Neural progenitor cell (in vitro differentiated cells): ENCODE results near the gene SMARCD3. TPM values are rescaled to one million over a fixed set of nuclear protein-coding genes. Genes with fewer than 3 reads are reported as not detected.

Experiments
- DNase-seq: peaks from one replicate; pipeline ENCODE4 v3.0.0-alpha.2; 2016; ENCODE audit warnings: low spot score
- H2AFZ ChIP-seq: fragments of 200-600 bp; sonication (generic); replicated peaks from 2 replicates; pipeline ENCODE4 v1.6.1; 2016; ENCODE audit warnings: antibody characterized with exemption
- H3F3A ChIP-seq: fragments of 200-600 bp; sonication (generic); 2 replicates; pipeline ENCODE4 v1.6.1; 2016; ENCODE audit warnings: antibody characterized with exemption, low read depth
- H3K27ac ChIP-seq: fragments of 200-600 bp; sonication (generic); 2 replicates; pipeline ENCODE4 v1.5.1; 2016; ENCODE audit warnings: mild to moderate bottlenecking
- H3K27me3 ChIP-seq: fragments of 200-600 bp; sonication (generic); 2 replicates; pipeline ENCODE4 v1.6.1; 2016; ENCODE audit warnings: mild to moderate bottlenecking, moderate library complexity
- H3K36me3 ChIP-seq: fragments of 200-600 bp; sonication (generic); 2 replicates; pipeline ENCODE4 v1.5.1; 2016
- H3K4me1 ChIP-seq: fragments of 200-600 bp; sonication (generic); 2 replicates; pipeline ENCODE4 v1.6.1; 2016; ENCODE audit warnings: mixed run types
- H3K4me2 ChIP-seq: fragments of 200-600 bp; sonication (generic); 2 replicates; pipeline ENCODE4 v1.6.1; 2016
- H3K4me3 ChIP-seq: fragments of 200-600 bp; sonication (generic); 2 replicates; pipeline ENCODE4 v1.5.1; 2016
- H3K79me2 ChIP-seq: fragments of 200-600 bp; sonication (generic); 2 replicates; pipeline ENCODE4 v1.6.1; 2016; ENCODE audit warnings: low read depth
- H3K9ac ChIP-seq: fragments of 200-600 bp; sonication (generic); 2 replicates; pipeline ENCODE4 v1.6.1; 2016
- H3K9me3 ChIP-seq: fragments of 200-600 bp; sonication (generic); 2 replicates; pipeline ENCODE4 v1.5.1; 2016; ENCODE audit warnings: low read depth
- H4K20me1 ChIP-seq: fragments of 200-600 bp; sonication (generic); 2 replicates; pipeline ENCODE4 v1.6.1; 2016; ENCODE audit warnings: low read depth
- H3K27ac Mint-ChIP-seq: 3 replicates; pipeline ENCODE4 v1.8.0; 2021; ENCODE audit warnings: mixed read lengths
- H3K27me3 Mint-ChIP-seq: 2 replicates; pipeline ENCODE4 v1.8.0; 2022; ENCODE audit warnings: low read depth, mild to moderate bottlenecking, inconsistent platforms, moderate library complexity, mixed read lengths; ENCODE audit not compliant: insufficient read depth
- H3K36me3 Mint-ChIP-seq: 3 replicates; pipeline ENCODE4 v1.8.0; 2021; ENCODE audit warnings: mixed read lengths
- H3K4me1 Mint-ChIP-seq: 3 replicates; pipeline ENCODE4 v1.8.0; 2021; ENCODE audit warnings: mixed read lengths
- H3K4me3 Mint-ChIP-seq: 3 replicates; pipeline ENCODE4 v1.8.0; 2021; ENCODE audit warnings: mild to moderate bottlenecking, moderate library complexity, mixed read lengths
- H3K9me3 Mint-ChIP-seq: 3 replicates; pipeline ENCODE4 v1.8.0; 2020; ENCODE audit warnings: mixed read lengths
- CTCF ChIP-seq: fragments of 200-600 bp; sonication (generic); IDR thresholded peaks from 2 replicates; pipeline ENCODE4 v1.5.1; 2017; ENCODE audit warnings: antibody characterized with exemption, mild to moderate bottlenecking
- EZH2 ChIP-seq: fragments of 200-600 bp; sonication (generic); IDR thresholded peaks from 2 replicates; pipeline ENCODE4 v1.6.1; 2017; ENCODE audit warnings: antibody characterized with exemption, mild to moderate bottlenecking, moderate library complexity
- EZH2phosphoT487 ChIP-seq: fragments of 200-600 bp; sonication (generic); IDR thresholded peaks from 2 replicates; pipeline ENCODE4 v1.6.1; 2017; ENCODE audit warnings: antibody characterized with exemption
- total RNA-seq: library from RNA; depleted of rRNA; stranded (reverse); fragments of >200 nt; gene quantifications from 2 replicates; pipeline ENCODE4 v1.2.3, GENCODE V29; 2015; ENCODE audit warnings: low replicate concordance

The SMARCD3 gene
- total RNA-seq, 1 donor from 2014 or later: 11.0 TPM

- Mint-ChIP-seq H3K4me3 (peak overlapping the region; percentile 86), H3K4me1 (peaks cover 65% of the 10 kb centered on the region), H3K9me3 (no peaks in the 10 kb centered on the region), H3K36me3 (no peaks in the 10 kb centered on the region), H3K27ac (peak overlapping the region; percentile 97), H3K27me3 (peaks cover 19% of the 10 kb centered on the region)
- peak overlapping the region; percentile 51 for H3K9ac ChIP-seq
- H3K27ac ChIP-seq: no peak overlapping the region
- peak overlapping the region; percentile 90 for H3K4me3 ChIP-seq
- no peaks in the 10 kb centered on the region for H3K36me3 ChIP-seq
- H4K20me1 ChIP-seq: peaks cover 9% of the 10 kb centered on the region
- peak overlapping the region; percentile 97 for H2AFZ ChIP-seq
- peak overlapping the region; percentile 99 for H3K4me2 ChIP-seq
- peaks cover 43% of the 10 kb centered on the region for H3F3A ChIP-seq
- peaks cover 64% of the 10 kb centered on the region for H3K27me3 ChIP-seq
- H3K79me2 ChIP-seq: no peaks in the 10 kb centered on the region
- H3K9me3 ChIP-seq: no peaks in the 10 kb centered on the region
- H3K4me1 ChIP-seq: peaks cover 44% of the 10 kb centered on the region
- DNase-seq: peak; percentile 83
- TF ChIP-seq EZH2 (no peak), CTCF (no peak), EZH2phosphoT487 (no peak)
Measured at GRCh38 chr7:151251689-151252560, 3.4 kb upstream of the SMARCD3 start.

GRCh38 chr7:151251328-151251688 lies 2.8 kb upstream of the SMARCD3 start:
- peaks cover 17% of the 10 kb centered on the region for H3K27me3 Mint-ChIP-seq
- H3K27ac Mint-ChIP-seq: peak overlapping the region; percentile 84
- peak overlapping the region; percentile 81 for H3K4me3 Mint-ChIP-seq
- no peaks in the 10 kb centered on the region for H3K36me3 Mint-ChIP-seq
- TF ChIP-seq EZH2: no peak
- no peak for TF ChIP-seq CTCF
- no peak for TF ChIP-seq EZH2phosphoT487
- Histone ChIP-seq H3K79me2 (no peaks in the 10 kb centered on the region), H3K27me3 (peaks cover 71% of the 10 kb centered on the region), H3F3A (peaks cover 48% of the 10 kb centered on the region), H3K27ac (no peak overlapping the region), H2AFZ (no peak overlapping the region), H3K9ac (no peak overlapping the region), H4K20me1 (peaks cover 15% of the 10 kb centered on the region), H3K9me3 (no peaks in the 10 kb centered on the region), H3K4me3 (peak overlapping the region; percentile 90), H3K36me3 (no peaks in the 10 kb centered on the region), H3K4me2 (peak overlapping the region; percentile 99), H3K4me1 (peaks cover 46% of the 10 kb centered on the region)
- no peaks in the 10 kb centered on the region for H3K9me3 Mint-ChIP-seq
- H3K4me1 Mint-ChIP-seq: peaks cover 71% of the 10 kb centered on the region
- no peak for DNase-seq

- H3K9ac ChIP-seq: no peak overlapping the region
- H3K36me3 ChIP-seq: no peaks in the 10 kb centered on the region
- no peak for DNase-seq
- peaks cover 16% of the 10 kb centered on the region for H3K27me3 Mint-ChIP-seq
- H3K4me3 ChIP-seq: no peak overlapping the region
- peaks cover 23% of the 10 kb centered on the region for H4K20me1 ChIP-seq
- no peaks in the 10 kb centered on the region for H3K9me3 ChIP-seq
- H3K9me3 Mint-ChIP-seq: no peaks in the 10 kb centered on the region
- H3K27ac Mint-ChIP-seq: peak overlapping the region; percentile 84
- H2AFZ ChIP-seq: no peak overlapping the region
- peaks cover 75% of the 10 kb centered on the region for H3K27me3 ChIP-seq
- H3K27ac ChIP-seq: no peak overlapping the region
- H3K4me1 Mint-ChIP-seq: peaks cover 75% of the 10 kb centered on the region
- H3K4me1 ChIP-seq: peaks cover 54% of the 10 kb centered on the region
- peaks cover 56% of the 10 kb centered on the region for H3F3A ChIP-seq
- no peak for TF ChIP-seq EZH2phosphoT487
- TF ChIP-seq CTCF: no peak
- TF ChIP-seq EZH2: no peak
- H3K4me3 Mint-ChIP-seq: peak overlapping the region; percentile 81
- H3K4me2 ChIP-seq: peak overlapping the region; percentile 99
- H3K36me3 Mint-ChIP-seq: no peaks in the 10 kb centered on the region
- H3K79me2 ChIP-seq: no peaks in the 10 kb centered on the region
Measured at GRCh38 chr7:151250181-151251132, 2.0 kb upstream of the SMARCD3 start.
